Neural progenitor cell (in vitro differentiated cells): Measurements from ENCODE around the gene DIAPH2.

ENCODE experiments used
- EZH2 ChIP-seq: fragments of 200-600 bp; sonication (generic); IDR thresholded peaks from 2 replicates; pipeline ENCODE4 v1.6.1; 2017; ENCODE audit warnings: antibody characterized with exemption, mild to moderate bottlenecking, moderate library complexity
- EZH2phosphoT487 ChIP-seq: fragments of 200-600 bp; sonication (generic); IDR thresholded peaks from 2 replicates; pipeline ENCODE4 v1.6.1; 2017; ENCODE audit warnings: antibody characterized with exemption
- TF ChIP-seq, protein P1 (sequence below): fragments of 200-600 bp; sonication (generic); IDR thresholded peaks from 2 replicates; pipeline ENCODE4 v1.5.1; 2017; ENCODE audit warnings: antibody characterized with exemption, mild to moderate bottlenecking

DNA sequence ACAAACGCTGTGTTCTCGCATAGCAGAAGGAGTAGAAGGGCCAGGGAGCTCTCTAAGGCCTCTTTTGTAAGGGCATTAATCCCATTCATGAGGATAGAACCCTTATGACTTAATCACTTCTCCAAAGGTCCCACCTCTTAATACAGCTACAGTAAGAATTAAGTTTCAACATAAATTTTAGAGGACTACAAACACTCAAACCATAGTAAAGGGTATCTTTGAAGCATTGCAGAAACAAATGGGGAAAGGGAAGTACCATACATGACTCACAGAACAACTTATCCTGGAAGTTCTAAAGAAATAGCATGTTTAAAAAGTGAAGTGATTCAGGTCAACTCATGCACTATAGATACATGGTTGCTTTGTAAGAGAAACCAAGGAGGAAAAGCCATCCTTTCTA is 879.9 kb downstream of the DIAPH2 start:
- TF ChIP-seq EZH2phosphoT487: no peak
- TF ChIP-seq, protein P1, sequence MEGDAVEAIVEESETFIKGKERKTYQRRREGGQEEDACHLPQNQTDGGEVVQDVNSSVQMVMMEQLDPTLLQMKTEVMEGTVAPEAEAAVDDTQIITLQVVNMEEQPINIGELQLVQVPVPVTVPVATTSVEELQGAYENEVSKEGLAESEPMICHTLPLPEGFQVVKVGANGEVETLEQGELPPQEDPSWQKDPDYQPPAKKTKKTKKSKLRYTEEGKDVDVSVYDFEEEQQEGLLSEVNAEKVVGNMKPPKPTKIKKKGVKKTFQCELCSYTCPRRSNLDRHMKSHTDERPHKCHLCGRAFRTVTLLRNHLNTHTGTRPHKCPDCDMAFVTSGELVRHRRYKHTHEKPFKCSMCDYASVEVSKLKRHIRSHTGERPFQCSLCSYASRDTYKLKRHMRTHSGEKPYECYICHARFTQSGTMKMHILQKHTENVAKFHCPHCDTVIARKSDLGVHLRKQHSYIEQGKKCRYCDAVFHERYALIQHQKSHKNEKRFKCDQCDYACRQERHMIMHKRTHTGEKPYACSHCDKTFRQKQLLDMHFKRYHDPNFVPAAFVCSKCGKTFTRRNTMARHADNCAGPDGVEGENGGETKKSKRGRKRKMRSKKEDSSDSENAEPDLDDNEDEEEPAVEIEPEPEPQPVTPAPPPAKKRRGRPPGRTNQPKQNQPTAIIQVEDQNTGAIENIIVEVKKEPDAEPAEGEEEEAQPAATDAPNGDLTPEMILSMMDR: no peak
- TF ChIP-seq EZH2: no peak
